Measurements from ENCODE around the gene CFAP91.
"Not testable (repeated sequence)": the region's sequence is repeated elsewhere in the genome, so short reads cannot be mapped to it uniquely, and the experiment has no call there.

The CFAP91 gene

GRCh38 chr3:119678209-119678608 is 24.6 kb upstream of the CFAP91 start:
- DNase-seq, result not testable (repeated sequence)

- no peak for DNase-seq
Observed at GRCh38 chr3:119679874-119680273, 22.9 kb upstream of the CFAP91 start.

DNA sequence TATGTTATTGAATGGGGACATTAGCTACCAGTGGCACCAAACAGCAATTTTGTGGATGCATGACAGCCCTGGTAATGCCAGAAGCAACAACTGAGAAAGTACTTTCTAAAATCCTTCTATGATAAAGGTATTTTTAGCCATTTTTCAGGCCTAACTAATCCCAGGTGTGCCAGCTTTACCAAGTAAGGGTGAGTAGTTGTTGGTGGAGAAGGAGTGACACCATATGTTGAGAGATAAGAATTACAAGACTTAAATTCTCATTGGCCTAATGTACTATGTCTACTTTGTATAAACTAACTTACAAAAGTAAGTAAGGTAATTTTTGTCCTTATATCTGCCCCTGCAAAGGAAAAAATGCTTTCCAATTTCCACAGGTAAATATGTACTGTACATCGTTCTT is 21.5 kb upstream of the CFAP91 start:
- peak; percentile 55 for DNase-seq

GRCh38 chr3:119683421-119683820 is 19.4 kb upstream of the CFAP91 start:
- DNase-seq, result no peak

DNA sequence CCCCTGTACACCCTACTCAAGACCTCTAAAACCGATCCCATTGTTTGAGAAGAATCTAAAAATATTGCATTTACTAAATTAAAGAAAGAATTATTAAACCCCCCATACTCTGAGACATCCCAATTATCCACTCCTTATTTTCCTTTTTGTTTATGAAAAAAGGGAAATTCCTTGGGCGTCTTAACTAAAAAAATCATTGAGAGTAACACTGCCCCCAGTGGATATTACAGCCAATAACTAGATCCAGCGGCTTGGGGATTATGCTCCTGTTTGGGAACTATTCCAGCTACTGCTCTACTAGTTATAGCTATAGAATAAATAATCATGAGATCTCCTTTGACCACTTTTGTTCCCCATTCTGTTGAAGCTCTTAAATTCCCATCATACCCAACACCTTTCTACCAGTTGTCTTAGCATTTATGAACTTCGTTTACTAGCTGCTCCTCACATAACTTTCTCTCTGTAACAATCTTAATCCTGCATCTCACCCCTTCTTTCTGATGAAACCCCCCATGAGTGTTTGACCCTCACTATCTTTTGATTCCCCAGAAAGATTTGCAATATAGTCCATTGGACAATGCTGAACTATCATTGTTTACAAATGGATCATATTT is 12.7 kb upstream of the CFAP91 start:
- DNase-seq, result peak; percentile 34

GRCh38 chr3:119695480-119695879 is 7.3 kb upstream of the CFAP91 start:
- DNase-seq, result peak; percentile 7

- DNase-seq, result no peak
Observed at GRCh38 chr3:119697394-119697793, 5.4 kb upstream of the CFAP91 start.

DNA sequence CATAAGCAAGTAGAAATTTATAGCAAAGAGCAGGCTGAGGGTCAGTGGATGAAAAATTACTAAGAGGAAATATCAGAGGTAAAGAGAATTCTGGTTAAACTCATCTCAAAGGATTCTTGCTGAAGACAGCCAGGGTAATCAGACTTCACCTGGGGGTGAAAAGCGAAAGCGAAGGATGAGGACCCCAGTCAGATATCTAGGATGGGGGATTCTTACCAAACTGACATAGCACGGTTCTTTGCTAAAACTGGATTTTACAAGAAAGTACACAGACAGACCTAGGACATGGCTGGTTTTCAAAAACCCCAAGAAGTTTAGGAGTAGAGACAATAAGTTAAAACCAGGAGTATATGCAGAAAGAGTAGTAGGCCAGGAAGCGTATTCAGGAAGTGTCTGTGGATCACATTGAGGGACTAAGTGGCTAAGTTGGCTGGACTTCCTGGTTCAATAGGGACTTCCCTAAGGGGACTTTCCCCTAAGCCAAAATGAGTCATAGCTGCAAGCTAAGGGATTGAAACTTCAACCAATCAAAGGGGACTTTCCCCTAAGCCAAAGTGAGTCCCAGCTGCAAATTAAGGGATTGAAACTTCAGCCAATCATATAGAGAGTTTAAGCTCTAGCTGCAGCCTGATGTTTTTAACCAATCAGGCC is 2.4 kb upstream of the CFAP91 start:
- DNase-seq, result peak; percentile 19

GRCh38 chr3:119700920-119701734 is 1.7 kb upstream of the CFAP91 start:
- DNase-seq, result no peak

DNA sequence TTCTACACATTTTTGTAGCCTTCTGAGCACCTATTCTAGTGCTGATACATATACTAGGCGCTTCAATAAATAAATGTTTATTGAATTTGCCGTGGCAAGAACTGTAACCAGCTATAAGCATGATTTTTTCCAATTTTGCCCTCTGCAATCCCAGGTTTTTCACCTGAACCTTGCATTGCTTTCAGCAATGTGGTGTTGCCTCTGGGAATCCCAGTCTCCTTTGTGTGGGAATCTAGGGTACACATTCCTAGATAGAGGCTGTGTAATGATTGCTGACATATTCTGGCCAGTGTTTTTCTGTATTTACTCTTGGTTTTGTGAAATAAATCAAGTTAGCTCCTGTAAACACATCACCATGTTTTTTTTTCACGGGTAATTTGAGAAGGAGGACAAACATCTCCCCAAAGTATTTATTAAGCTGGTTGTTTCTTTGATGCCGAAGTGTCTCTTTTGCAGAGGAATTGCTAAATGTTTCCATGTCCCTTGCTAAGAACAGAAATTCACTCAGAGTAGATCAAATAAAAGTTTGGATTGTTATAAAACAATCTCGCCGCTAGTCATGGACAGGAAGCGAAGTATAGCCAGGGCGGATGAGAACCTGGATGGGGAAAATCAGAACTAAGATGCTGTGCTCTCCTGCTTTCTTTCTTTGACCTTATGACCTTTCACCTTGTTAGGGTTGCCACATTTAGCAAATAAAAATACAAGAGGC is 1.2 kb downstream of the CFAP91 start:
- DNase-seq, result no peak

- no peak for DNase-seq
Observed at GRCh38 chr3:119715105-119715504, 12.3 kb downstream of the CFAP91 start.

DNA sequence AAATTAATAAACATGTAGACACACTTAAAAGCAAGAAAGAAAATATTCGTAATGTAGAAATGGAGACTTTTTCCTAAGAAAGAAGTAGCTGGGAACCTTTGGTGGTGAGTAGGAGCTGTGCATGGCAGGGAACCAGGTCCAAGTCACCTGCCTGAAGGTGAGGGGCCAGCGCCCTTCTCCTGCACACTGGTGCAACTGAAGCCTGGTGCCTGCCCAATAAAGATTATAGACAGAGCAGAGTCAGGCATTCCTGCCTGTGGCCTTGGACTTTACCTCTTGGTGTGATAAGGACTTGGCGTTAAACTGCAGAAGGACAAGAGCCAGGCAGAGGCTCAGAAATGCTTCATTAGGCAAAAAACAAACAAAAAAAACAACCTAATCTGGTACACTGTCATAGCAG is 14.2 kb downstream of the CFAP91 start:
- DNase-seq, result no peak

DNA sequence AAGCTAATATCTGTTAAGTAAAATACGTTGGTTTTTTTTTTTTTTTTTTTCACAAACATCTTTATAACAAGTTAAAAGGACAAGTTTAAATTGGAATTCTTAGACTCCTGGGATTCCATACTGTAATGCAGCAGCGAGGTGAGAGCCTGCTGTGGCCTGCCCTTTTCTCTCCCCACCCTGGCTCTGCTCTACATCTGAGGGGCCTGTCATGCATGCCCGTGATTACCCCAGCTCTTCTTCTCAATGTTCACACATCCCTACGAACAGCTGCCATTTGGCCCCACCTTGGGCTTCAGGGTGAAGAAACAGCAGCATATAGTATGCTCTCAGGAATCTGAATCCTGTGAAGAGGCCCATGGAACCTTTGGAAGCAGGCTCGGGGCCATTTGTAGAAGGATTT is 14.7 kb downstream of the CFAP91 start:
- no peak for DNase-seq

- DNase-seq, result no peak
Observed at GRCh38 chr3:119723022-119723421, 20.2 kb downstream of the CFAP91 start.

DNA sequence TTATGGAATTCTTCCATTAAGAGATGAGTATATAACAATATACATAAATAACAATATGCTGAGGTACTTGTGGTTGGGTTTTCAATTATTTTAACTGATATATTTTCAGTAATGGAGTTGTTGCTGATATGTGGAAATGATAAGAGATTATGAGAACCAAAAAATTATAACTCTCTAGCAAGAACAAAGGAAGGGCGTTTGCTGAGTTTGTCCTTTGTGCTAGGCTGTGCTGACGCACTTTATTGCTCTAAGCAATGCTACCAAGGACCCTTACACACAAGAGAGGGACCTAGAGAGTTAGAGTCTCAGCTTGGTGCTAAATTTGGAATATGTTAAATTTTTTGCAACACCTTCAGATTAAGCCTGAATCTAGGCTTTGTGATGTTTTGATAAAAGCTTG is 24.1 kb downstream of the CFAP91 start:
- no peak for DNase-seq

DNA sequence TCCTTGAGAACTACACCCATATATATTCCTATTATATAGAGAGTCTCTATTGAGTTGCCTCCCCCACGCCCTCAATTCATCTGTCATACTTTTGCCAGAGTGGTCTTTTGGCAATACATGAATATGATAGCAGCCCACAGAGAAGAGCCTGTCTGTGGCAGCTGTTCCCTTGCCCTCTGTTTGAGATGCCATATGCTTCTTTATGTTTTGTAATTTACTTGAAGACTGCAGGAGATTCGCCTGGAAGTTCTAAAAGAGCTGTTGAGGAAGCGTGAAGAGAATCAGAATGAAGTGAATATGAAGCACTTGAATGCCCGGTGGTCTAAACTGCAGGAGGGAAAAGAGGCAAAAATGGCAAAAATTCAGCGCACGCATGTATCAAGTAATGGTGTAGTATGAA is 27.2 kb downstream of the CFAP91 start:
- DNase-seq, result no peak

DNA sequence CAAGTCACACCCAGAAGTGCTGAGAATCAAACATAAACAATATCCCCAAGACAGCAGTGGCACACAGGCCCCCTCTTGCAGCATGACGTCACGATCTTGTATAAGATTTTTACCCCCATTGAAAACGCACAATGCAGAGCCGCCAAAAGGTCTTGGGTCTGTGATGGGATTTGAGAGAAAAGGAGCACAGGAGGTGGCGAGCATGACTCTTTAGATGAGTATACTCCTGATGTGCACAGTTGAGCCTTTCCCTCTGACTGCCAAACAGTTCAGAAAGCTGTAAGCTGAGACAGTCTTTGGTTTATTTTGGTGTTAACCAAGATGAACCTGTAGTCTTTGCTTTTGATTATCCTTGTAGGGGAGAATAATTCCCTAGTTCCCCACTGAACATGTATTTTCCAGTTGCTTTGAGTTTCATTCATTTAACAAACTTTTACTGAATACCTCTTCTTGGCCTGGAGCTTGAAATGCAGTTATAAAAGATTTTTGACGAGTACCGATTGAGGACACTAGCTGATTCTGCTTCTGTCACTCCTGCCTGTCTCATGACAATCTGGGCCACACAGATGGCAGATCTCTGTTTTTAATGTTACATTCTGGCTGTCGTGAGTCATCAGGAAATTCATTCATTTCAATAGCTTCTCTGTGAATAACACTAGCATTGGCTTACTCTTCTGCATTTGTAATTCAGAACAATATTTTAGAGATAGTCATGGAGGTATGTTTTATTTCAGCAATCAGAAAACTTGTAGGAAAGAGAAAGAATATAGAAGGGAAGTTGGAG is 28.9 kb downstream of the CFAP91 start:
- DNase-seq, result peak; percentile 47

GRCh38 chr3:119733812-119734211 is 31.0 kb downstream of the CFAP91 start:
- DNase-seq, result no peak

DNA sequence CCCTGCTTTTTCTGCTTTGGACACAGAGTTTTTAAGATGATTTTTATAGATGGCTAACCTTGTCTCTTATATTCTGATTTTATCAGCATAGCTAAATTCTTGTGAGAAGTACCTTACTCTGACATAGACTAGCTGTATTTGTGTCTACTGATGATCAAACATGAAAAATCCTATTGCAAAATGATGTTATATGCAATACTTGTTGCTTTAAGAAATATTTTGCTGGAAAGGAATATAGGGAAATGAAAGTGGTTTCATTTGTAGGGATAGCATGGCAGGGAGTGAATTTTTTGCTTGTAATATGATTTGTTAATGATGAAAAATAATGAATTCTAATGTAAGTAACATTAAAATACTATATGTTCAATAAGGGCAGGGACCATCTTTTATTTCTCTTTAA is 35.9 kb downstream of the CFAP91 start:
- DNase-seq, result no peak

- no peak for DNase-seq
Observed at GRCh38 chr3:119741657-119742590, 39.1 kb downstream of the CFAP91 start.

DNA sequence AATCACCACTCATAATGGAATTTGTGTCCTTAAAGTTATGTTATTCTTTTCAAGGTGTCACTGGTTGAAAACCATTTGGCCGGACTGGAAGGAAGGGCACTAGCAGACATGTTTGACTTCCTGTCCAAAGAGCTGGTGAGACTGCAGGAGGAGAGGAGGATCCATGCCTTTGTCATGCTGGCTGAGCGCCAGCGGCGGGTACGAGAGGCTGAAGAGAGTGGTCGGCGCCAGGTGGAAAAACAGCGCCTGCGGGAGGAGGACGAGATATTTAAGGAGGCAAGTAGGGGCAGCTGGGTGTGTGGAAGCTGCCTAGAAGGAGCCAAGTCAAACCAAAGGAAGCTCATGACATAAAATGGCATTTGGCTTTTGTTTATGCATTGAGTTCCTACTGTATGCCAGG is 41.1 kb downstream of the CFAP91 start:
- no peak for DNase-seq

All from fibroblast of skin of scalp (primary cell).